Activated B cell treated with CpG ODN at 0.5 μM for 24 hours (primary cell): Measurements from ENCODE around the gene ZNF460. TPM values are rescaled to one million over a fixed set of nuclear protein-coding genes. Genes with fewer than 3 reads are reported as not detected.
A peak's percentile ranks its signal among the peaks of the same experiment; 100 is the strongest.

Experiments used
- ATAC-seq: fragments of 200-7000 bp; cut with Tn5 transposase; one replicate; pipeline ENCODE4 v1.10.0; 2021; ENCODE audit warnings: low read depth, mild to moderate bottlenecking, moderate library complexity
- CTCF ChIA-PET: fragments of 350-600 bp; sonication (Branson Sonifier 250); formaldehyde crosslinking; loops from one replicate; lab custom pipeline; 2021; ENCODE audit warnings: antibody characterized with exemption; lab: Charles Lee
- POLR2A ChIA-PET: fragments of 350-600 bp; sonication (Branson Sonifier 250); formaldehyde crosslinking; loops from one replicate; lab custom pipeline; 2021; ENCODE audit warnings: antibody characterized with exemption; lab: Charles Lee
- DNase-seq: peaks from one replicate; pipeline ENCODE4 v3.0.0; 2022
- H3K27ac Mint-ChIP-seq: one replicate; pipeline ENCODE4 v1.8.0; 2020; ENCODE audit warnings: mixed read lengths
- H3K27me3 Mint-ChIP-seq: one replicate; pipeline ENCODE4 v1.8.0; 2021; ENCODE audit warnings: mixed read lengths
- H3K36me3 Mint-ChIP-seq: one replicate; pipeline ENCODE4 v1.8.0; 2021; ENCODE audit warnings: low read depth, mixed read lengths
- H3K4me1 Mint-ChIP-seq: one replicate; pipeline ENCODE4 v1.8.0; 2021; ENCODE audit warnings: mixed read lengths
- H3K4me3 Mint-ChIP-seq: one replicate; pipeline ENCODE4 v1.8.0; 2020; ENCODE audit warnings: mild to moderate bottlenecking, mixed read lengths
- H3K9me3 Mint-ChIP-seq: one replicate; pipeline ENCODE4 v1.8.0; 2020; ENCODE audit warnings: mixed read lengths
- intact Hi-C: fragments of 100-400 bp; cut with micrococcal nuclease; formaldehyde crosslinking; loops from one replicate; pipeline ENCODE4 v1.15.1; 2024
- total RNA-seq: library from RNA; stranded (reverse); gene quantifications from 2 replicates; pipeline ENCODE4 v1.2.3, GENCODE V29; 2022
- TF ChIP-seq, protein P1 (sequence below): fragments of 200-600 bp; IDR thresholded peaks from one replicate; pipeline ENCODE4 v1.8.0; 2022; ENCODE audit warnings: antibody characterized with exemption, mild to moderate bottlenecking

ZNF460 gene
- total RNA-seq, 1 donor from 2014 or later = 161 TPM

DNA sequence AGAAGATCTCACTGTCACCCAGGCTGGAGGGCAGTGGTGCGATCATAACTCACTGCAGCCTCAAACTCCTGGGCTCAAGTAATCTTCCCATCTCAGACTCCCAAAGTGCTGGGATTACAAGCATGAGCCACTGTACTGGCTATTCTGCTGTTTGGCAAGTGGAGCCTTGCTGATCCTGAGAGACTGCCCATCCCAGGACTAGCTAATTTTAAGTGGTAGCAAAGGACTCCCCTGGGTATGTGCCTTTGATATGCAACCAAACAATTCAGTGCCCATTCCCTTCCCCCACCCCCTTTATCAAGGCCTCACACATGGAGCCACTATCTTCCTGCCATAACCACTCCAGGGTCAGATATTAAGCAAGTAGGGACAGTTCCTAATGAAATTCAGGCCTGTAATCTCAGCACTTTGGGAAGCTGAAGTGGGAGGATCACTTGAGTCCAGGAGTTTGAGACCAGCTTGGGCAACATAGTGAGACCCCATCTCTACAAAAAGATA lies 17.0 kb upstream of the ZNF460 start:
- Mint-ChIP-seq H3K4me1 (peaks cover 16% of the 10 kb centered on the region), H3K27ac (no peak overlapping the region), H3K9me3 (no peaks in the 10 kb centered on the region), H3K27me3 (no peaks in the 10 kb centered on the region), H3K4me3 (no peak overlapping the region), H3K36me3 (peaks cover 36% of the 10 kb centered on the region)
- no peak for ATAC-seq
- intact Hi-C loops = no loop called here
- ChIA-PET CTCF (no interaction called here), POLR2A (interaction anchor here (0.6 to 1.4 kb wide), 3 partner anchors 15 to 30 kb away, joined by 3 to 5 read pairs (median 4); partner anchors contain the start of gene ZNF805)
- TF ChIP-seq, protein P1, sequence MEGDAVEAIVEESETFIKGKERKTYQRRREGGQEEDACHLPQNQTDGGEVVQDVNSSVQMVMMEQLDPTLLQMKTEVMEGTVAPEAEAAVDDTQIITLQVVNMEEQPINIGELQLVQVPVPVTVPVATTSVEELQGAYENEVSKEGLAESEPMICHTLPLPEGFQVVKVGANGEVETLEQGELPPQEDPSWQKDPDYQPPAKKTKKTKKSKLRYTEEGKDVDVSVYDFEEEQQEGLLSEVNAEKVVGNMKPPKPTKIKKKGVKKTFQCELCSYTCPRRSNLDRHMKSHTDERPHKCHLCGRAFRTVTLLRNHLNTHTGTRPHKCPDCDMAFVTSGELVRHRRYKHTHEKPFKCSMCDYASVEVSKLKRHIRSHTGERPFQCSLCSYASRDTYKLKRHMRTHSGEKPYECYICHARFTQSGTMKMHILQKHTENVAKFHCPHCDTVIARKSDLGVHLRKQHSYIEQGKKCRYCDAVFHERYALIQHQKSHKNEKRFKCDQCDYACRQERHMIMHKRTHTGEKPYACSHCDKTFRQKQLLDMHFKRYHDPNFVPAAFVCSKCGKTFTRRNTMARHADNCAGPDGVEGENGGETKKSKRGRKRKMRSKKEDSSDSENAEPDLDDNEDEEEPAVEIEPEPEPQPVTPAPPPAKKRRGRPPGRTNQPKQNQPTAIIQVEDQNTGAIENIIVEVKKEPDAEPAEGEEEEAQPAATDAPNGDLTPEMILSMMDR = no peak
- no peak for DNase-seq

GRCh38 chr19:57267291-57267690 lies 13.0 kb upstream of the ZNF460 start:
- intact Hi-C loops = no loop called here
- H3K36me3 Mint-ChIP-seq = peaks cover 22% of the 10 kb centered on the region
- ATAC-seq = peak; percentile 35
- peak overlapping the region; percentile 73 for H3K27ac Mint-ChIP-seq
- H3K27me3 Mint-ChIP-seq = no peaks in the 10 kb centered on the region
- H3K4me3 Mint-ChIP-seq = peak overlapping the region; percentile 20
- POLR2A ChIA-PET = interaction anchor here (0.7 to 1.5 kb wide), 4 partner anchors 9 to 51 kb away, joined by 3 to 6 read pairs (median 4); partner anchors contain the start of gene ZNF805
- no peaks in the 10 kb centered on the region for H3K9me3 Mint-ChIP-seq
- TF ChIP-seq, protein P1 = no peak
- CTCF ChIA-PET = no interaction called here
- DNase-seq = no peak
- H3K4me1 Mint-ChIP-seq = peaks cover 47% of the 10 kb centered on the region

DNA sequence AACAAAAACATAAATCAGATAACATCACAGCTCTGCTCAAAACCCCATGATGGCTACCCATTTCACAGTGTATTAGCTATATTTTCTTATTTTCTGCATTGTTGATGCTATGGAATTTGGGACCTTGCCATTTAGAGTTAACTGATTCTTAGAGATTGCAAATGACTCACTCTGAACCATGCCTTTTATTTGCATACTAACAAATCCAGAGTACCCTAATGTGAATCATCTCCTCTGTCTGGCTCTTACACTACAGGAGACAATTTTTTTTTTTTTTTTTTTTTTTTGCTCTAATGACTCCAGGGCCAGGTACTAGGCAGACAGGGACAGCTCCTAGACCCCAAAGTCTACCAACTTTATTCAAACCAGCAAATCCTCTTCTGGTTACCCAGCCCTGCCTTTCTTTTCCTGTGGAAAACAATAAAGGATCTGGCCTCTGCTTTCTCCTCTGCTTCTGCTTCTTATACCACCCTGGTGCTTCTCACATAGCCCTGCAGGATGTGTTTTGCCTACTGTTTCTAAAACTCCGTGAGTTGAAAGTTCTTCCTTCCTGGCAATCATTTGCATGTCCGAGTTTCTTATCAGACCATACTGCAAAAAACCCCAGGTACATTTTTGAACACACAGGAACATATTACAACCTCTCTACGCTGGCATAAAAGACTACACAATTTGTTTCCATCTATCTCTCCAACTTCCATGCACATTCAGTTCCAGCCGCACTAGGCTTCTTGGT lies 10.6 kb upstream of the ZNF460 start:
- Mint-ChIP-seq H3K27me3 (no peaks in the 10 kb centered on the region), H3K27ac (peak overlapping the region; percentile 95), H3K36me3 (peaks cover 24% of the 10 kb centered on the region), H3K4me3 (peak overlapping the region; percentile 72), H3K4me1 (peaks cover 65% of the 10 kb centered on the region), H3K9me3 (no peaks in the 10 kb centered on the region)
- ChIA-PET CTCF (no interaction called here), POLR2A (interaction anchor here (0.7 to 3.8 kb wide), 10 partner anchors 9 to 412 kb away, joined by 3 to 23 read pairs (median 8); partner anchors contain the start of genes ZNF264, ZNF460 and ZNF805)
- TF ChIP-seq, protein P1 = no peak
- ATAC-seq (peak; percentile 66), DNase-seq (no peak)
- intact Hi-C loops = loop anchor here (1.0 kb wide), 1 partner anchor 11 kb away; the partner anchor contains the start of gene ZNF460

- Mint-ChIP-seq H3K36me3 (peaks cover 33% of the 10 kb centered on the region), H3K27ac (peak overlapping the region; percentile 25), H3K4me3 (no peak overlapping the region), H3K9me3 (no peaks in the 10 kb centered on the region), H3K27me3 (no peaks in the 10 kb centered on the region), H3K4me1 (peaks cover 64% of the 10 kb centered on the region)
- TF ChIP-seq, protein P1 = no peak
- ChIA-PET CTCF (no interaction called here), POLR2A (interaction anchor here (0.6 to 3.8 kb wide), 5 partner anchors 8 to 62 kb away, joined by 3 to 23 read pairs (median 5); partner anchors contain the start of genes ZNF460 and ZNF805)
- DNase-seq = no peak
- intact Hi-C loops = no loop called here
- ATAC-seq = no peak
Observed at GRCh38 chr19:57271280-57271679, 9.0 kb upstream of the ZNF460 start.

- intact Hi-C loops = no loop called here
- Mint-ChIP-seq H3K9me3 (no peaks in the 10 kb centered on the region), H3K27me3 (no peaks in the 10 kb centered on the region), H3K4me1 (peaks cover 57% of the 10 kb centered on the region), H3K36me3 (peaks cover 34% of the 10 kb centered on the region), H3K27ac (peak overlapping the region; percentile 50), H3K4me3 (no peak overlapping the region)
- TF ChIP-seq, protein P1 = no peak
- CTCF ChIA-PET = no interaction called here
- ATAC-seq (no peak), DNase-seq (no peak)
- POLR2A ChIA-PET = interaction anchor here (0.7 to 2.3 kb wide), 5 partner anchors 8 to 32 kb away, joined by 3 to 11 read pairs (median 6); partner anchors contain the start of gene ZNF805
Observed at GRCh38 chr19:57273014-57273413, 7.3 kb upstream of the ZNF460 start.
